ENCODE measurements around the gene HCN2. TPM values are rescaled to one million over a fixed set of nuclear protein-coding genes. Genes with fewer than 3 reads are reported as not detected.

HCN2 gene
- total and polyA plus RNA-seq, 2 of the 13 experiments (the other 11 are each of a cell fraction or from before 2014, with no cell fraction given) = 0.01 TPM; not detected in 1

DNA sequence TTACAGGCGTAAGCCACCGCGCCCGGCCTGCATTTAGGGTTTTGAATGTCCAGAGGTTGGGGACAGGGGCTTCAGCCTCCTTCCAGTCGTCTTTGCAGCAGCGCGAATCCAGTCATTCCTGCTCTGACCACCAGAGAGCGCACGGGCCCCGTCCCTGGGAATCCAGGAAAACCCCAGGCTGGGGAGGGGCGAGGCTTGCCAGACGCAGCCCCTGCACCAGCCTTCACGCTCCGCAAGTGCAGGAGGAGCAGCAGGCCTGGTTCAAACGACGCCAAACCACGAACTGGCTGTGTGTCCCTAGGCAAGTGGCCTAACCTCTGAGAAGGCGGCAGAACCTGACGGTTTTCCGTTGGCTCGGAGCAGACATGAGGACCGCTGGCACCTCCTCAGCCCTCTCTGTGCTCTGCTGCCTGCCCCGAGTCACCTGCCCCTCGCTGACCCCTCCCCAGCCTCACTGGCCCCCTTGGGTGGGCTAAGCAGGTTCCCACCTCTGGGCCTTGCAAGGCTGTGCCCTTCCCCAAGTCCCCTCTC is 75.3 kb downstream of the HCN2 start (continued):
- TF ChIP-seq, protein P1, sequence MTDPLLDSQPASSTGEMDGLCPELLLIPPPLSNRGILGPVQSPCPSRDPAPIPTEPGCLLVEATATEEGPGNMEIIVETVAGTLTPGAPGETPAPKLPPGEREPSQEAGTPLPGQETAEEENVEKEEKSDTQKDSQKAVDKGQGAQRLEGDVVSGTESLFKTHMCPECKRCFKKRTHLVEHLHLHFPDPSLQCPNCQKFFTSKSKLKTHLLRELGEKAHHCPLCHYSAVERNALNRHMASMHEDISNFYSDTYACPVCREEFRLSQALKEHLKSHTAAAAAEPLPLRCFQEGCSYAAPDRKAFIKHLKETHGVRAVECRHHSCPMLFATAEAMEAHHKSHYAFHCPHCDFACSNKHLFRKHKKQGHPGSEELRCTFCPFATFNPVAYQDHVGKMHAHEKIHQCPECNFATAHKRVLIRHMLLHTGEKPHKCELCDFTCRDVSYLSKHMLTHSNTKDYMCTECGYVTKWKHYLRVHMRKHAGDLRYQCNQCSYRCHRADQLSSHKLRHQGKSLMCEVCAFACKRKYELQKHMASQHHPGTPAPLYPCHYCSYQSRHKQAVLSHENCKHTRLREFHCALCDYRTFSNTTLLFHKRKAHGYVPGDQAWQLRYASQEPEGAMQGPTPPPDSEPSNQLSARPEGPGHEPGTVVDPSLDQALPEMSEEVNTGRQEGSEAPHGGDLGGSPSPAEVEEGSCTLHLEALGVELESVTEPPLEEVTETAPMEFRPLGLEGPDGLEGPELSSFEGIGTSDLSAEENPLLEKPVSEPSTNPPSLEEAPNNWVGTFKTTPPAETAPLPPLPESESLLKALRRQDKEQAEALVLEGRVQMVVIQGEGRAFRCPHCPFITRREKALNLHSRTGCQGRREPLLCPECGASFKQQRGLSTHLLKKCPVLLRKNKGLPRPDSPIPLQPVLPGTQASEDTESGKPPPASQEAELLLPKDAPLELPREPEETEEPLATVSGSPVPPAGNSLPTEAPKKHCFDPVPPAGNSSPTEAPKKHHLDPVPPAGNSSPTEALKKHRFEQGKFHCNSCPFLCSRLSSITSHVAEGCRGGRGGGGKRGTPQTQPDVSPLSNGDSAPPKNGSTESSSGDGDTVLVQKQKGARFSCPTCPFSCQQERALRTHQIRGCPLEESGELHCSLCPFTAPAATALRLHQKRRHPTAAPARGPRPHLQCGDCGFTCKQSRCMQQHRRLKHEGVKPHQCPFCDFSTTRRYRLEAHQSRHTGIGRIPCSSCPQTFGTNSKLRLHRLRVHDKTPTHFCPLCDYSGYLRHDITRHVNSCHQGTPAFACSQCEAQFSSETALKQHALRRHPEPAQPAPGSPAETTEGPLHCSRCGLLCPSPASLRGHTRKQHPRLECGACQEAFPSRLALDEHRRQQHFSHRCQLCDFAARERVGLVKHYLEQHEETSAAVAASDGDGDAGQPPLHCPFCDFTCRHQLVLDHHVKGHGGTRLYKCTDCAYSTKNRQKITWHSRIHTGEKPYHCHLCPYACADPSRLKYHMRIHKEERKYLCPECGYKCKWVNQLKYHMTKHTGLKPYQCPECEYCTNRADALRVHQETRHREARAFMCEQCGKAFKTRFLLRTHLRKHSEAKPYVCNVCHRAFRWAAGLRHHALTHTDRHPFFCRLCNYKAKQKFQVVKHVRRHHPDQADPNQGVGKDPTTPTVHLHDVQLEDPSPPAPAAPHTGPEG (CRISPR knock-in tag; IDR thresholded peaks at IDR 0.05) = no peak; the same call in 1 of the 2 replicates
- TF ChIP-seq MED8 (CRISPR knock-in tag; IDR thresholded peaks at IDR 0.05; ENCODE audit: insufficient replicate concordance) (no peak), THRA (CRISPR knock-in tag; IDR thresholded peaks at IDR 0.05; ENCODE audit: borderline replicate concordance) (0 out of 2 replicates have a peak, but pooled peaks have one; percentile 41), FOXM1 (CRISPR knock-in tag; IDR thresholded peaks at IDR 0.05) (no peak), THAP11 (CRISPR knock-in tag; IDR thresholded peaks at IDR 0.05) (peak; percentile 48; the same call in 1 of the 2 replicates), ZNF124 (CRISPR knock-in tag; IDR thresholded peaks at IDR 0.05) (peak; percentile 49; the same call in 1 of the 2 replicates), NCOA1 (CRISPR knock-in tag; IDR thresholded peaks at IDR 0.05) (0 out of 2 replicates have a peak, but pooled peaks have one; percentile 89), SNRNP70 (IDR thresholded peaks at IDR 0.05; ENCODE audit: low read depth, low read length) (no peak), ZNF619 (CRISPR knock-in tag; IDR thresholded peaks at IDR 0.05) (peak; percentile 82), ZNF652 (CRISPR knock-in tag; IDR thresholded peaks at IDR 0.05; ENCODE audit: borderline replicate concordance, low read depth) (no peak), ARNT (IDR thresholded peaks at IDR 0.05) (no peak), ZNF292 (CRISPR knock-in tag; IDR thresholded peaks at IDR 0.05; ENCODE audit: borderline replicate concordance, low read depth) (no peak), E2F5 (CRISPR knock-in tag; conservative IDR thresholded peaks at IDR 0.05) (no peak), ZNF709 (CRISPR knock-in tag; IDR thresholded peaks at IDR 0.05) (no peak; the same call in 1 of the 2 replicates), TAF1 (CRISPR knock-in tag; IDR thresholded peaks at IDR 0.05) (no peak), ZNF329 (CRISPR knock-in tag; IDR thresholded peaks at IDR 0.05; ENCODE audit: low read depth) (peak; percentile 84; the same call in 1 of the 2 replicates)
- TF ChIP-seq, protein P2, sequence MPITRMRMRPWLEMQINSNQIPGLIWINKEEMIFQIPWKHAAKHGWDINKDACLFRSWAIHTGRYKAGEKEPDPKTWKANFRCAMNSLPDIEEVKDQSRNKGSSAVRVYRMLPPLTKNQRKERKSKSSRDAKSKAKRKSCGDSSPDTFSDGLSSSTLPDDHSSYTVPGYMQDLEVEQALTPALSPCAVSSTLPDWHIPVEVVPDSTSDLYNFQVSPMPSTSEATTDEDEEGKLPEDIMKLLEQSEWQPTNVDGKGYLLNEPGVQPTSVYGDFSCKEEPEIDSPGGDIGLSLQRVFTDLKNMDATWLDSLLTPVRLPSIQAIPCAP (CRISPR knock-in tag; IDR thresholded peaks at IDR 0.05; ENCODE audit: low read depth) = no peak
- TF ChIP-seq, protein P3, sequence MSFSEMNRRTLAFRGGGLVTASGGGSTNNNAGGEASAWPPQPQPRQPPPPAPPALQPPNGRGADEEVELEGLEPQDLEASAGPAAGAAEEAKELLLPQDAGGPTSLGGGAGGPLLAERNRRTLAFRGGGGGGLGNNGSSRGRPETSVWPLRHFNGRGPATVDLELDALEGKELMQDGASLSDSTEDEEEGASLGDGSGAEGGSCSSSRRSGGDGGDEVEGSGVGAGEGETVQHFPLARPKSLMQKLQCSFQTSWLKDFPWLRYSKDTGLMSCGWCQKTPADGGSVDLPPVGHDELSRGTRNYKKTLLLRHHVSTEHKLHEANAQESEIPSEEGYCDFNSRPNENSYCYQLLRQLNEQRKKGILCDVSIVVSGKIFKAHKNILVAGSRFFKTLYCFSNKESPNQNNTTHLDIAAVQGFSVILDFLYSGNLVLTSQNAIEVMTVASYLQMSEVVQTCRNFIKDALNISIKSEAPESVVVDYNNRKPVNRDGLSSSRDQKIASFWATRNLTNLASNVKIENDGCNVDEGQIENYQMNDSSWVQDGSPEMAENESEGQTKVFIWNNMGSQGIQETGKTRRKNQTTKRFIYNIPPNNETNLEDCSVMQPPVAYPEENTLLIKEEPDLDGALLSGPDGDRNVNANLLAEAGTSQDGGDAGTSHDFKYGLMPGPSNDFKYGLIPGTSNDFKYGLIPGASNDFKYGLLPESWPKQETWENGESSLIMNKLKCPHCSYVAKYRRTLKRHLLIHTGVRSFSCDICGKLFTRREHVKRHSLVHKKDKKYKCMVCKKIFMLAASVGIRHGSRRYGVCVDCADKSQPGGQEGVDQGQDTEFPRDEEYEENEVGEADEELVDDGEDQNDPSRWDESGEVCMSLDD (CRISPR knock-in tag; IDR thresholded peaks at IDR 0.05; ENCODE audit: borderline replicate concordance) = no peak

All from HepG2 (cell line).